IPS-18c (cell line): ENCODE data around the gene STRN3.
A peak's percentile ranks its signal among the peaks of the same experiment; 100 is the strongest.
"Not testable (repeated sequence)": the region's sequence is repeated elsewhere in the genome, so short reads cannot be mapped to it uniquely, and the experiment has no call there.

Source experiments
- H3K4me3 ChIP-seq: 2 replicates; pipeline ENCODE4 v1.7.0; 2013; ENCODE audit warnings: low read depth, mild to moderate bottlenecking, low read length, moderate library complexity; ENCODE audit not compliant: insufficient read depth
- H3K9me3 ChIP-seq: one replicate; pipeline ENCODE4 v1.6.1; 2013; ENCODE audit warnings: mild to moderate bottlenecking, low read length, moderate library complexity; ENCODE audit not compliant: control insufficient read depth, insufficient read depth

STRN3 gene

DNA sequence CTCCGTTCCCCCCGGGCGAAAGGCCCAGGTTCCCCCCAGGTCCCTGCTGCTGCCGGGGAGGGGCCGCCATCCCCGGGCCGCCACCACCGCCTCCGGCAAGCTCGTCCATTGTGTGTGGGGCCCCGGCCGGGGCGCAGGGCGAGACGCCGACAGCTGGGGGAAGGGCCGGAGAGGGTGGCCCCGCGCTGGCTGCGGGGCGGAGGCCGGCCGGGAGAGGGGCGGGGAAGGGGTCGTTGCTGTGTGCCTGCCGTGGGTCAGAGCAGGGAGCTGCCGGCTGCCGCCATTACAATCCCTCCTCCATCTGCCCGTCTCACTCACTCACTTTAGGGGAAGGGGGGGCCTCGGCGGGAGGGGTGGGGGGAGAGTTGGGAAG, at the start of gene STRN3:
TSS of gene STRN3 (minus strand) at position 303 of the 373 bp plus-strand sequence. CDS start at position 109, 194 bp downstream.
- H3K9me3 ChIP-seq = no peaks in the 10 kb centered on the region
- H3K4me3 ChIP-seq = peak within 1 kb of the TSS; percentile 96

DNA sequence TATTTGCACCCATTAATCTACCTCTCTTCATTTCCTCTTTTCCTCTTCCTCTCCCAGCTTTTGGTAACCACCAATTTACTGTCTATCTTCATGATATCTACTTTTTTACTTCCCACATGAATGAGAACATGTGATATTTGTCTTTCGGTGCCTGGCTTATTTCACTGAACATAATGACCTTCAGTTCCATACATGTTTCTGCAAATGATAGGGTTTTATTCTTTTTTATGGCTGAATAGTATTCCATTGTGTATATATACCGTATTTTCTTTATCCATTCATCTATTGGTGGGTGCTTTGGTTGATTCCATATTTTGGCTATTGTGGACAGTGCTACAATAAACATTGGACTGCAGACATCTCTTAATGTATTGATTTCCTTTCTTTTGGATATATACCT, 49.0 kb upstream of the STRN3 start:
- Histone ChIP-seq H3K9me3 (no peaks in the 10 kb centered on the region), H3K4me3 (no peak overlapping the region)

- H3K9me3 ChIP-seq = peaks cover 2% of the 10 kb centered on the region
These were observed 45.0 kb upstream of the STRN3 start for GRCh38 chr14:31071151-31071550.

GRCh38 chr14:31070431-31070830, 44.3 kb upstream of the STRN3 start:
- Histone ChIP-seq H3K9me3 (peaks cover 2% of the 10 kb centered on the region), H3K4me3 (no peak overlapping the region)

More at GRCh38 chr14:31071151-31071550, 45.0 kb upstream of the STRN3 start:
- no peak overlapping the region for H3K4me3 ChIP-seq

- Histone ChIP-seq H3K4me3 (no peak overlapping the region), H3K9me3 (peaks cover 2% of the 10 kb centered on the region)
These were observed 43.2 kb upstream of the STRN3 start for GRCh38 chr14:31069343-31069742.

DNA sequence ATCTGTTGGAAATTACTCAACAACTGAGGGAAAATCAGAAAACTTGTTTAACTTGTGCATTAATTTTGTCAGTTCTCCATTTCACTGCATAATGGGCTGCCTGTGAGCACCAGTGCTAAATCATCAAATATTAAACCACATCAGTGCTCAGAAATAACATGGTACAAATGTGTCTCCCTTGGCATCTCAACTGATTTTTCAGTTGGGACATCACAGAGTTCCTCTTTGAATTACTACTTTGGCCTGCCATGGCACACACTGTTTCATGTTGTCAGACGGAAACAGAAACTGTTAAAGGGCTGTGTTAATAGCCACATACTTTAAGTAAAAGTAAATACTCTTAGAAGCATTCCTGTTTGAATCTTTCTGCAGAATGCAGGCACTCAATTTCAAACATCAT, 42.1 kb upstream of the STRN3 start:
- H3K4me3 ChIP-seq = no peak overlapping the region

DNA sequence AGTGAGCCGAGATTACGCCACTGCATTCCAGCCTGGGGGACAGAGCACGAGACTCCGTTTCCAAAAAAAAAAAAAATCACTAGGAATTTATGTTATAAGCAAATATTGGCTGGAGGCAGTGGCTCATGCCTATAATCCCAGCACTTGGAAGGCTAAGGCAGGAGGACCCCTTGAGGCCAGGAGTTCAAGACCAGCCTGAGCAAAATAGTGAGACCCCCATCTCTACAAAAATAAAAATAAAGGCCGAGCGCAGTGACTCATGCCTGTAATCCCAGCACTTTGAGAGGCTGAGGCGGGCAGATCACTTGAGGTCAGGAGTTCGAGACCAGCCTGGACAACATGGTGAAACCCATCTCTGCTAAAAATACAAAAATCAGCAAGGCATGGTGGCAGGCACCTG, 36.7 kb upstream of the STRN3 start:
- H3K4me3 ChIP-seq, H3K9me3 ChIP-seq: not testable (repeated sequence)

More for the DNA sequence above, 42.1 kb upstream of the STRN3 start:
- peaks cover 2% of the 10 kb centered on the region for H3K9me3 ChIP-seq

GRCh38 chr14:31060253-31060875, 34.2 kb upstream of the STRN3 start:
- Histone ChIP-seq H3K4me3 (no peak overlapping the region), H3K9me3 (no peaks in the 10 kb centered on the region)

GRCh38 chr14:31059152-31059924, 33.2 kb upstream of the STRN3 start:
- Histone ChIP-seq H3K4me3 (no peak overlapping the region), H3K9me3 (no peaks in the 10 kb centered on the region)

DNA sequence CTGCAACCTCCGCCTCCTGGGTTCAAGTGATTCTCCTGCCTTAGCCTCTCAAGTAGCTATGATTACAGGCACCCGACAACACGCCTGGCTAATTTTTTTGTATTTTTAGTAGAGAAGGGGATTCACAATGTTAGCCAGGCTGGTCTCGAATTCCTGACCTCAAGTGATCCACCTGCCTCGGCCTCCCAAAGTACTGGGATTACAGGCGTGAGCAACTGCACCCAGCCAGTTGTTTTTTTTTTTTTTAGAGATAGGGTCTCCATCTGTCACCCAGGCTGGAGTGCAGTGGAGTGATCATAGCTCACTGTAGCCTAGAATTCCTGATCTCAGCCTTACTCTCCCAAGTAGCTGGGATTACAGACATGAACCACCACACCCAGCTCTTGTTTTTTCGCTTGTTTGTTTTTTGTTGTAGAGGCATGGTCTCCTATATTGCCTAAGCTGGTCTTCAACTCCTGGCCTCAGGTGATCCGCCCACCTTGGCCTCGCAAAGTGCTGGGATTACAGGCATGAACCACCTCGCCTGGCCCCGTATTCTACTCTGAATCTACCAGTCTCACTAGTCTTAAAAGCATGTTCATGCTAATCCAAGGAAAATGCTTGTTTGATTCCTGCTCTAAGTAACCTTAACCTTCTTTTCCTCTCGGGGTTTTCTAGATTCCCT, 31.7 kb upstream of the STRN3 start:
- Histone ChIP-seq H3K9me3 (no peaks in the 10 kb centered on the region), H3K4me3 (no peak overlapping the region)

DNA sequence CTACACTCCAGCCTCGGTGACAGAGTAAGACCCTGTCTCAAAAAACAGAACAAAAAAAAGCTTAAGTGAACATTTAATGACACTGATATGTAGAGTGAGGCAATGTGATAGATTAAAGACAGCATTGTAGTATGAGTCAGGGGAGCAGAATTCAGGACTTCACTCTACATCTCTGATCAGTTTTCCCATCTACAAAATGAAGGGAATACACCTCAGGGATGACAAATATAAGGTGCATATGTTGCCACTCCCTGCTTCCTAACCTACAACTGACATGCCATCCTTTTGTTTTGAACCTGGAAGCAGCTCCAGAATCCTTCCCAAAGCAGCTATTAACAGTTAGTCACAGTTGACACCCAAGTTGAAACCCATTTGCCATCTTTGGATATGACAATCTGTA, 30.9 kb upstream of the STRN3 start:
- H3K9me3 ChIP-seq = no peaks in the 10 kb centered on the region
- no peak overlapping the region for H3K4me3 ChIP-seq

DNA sequence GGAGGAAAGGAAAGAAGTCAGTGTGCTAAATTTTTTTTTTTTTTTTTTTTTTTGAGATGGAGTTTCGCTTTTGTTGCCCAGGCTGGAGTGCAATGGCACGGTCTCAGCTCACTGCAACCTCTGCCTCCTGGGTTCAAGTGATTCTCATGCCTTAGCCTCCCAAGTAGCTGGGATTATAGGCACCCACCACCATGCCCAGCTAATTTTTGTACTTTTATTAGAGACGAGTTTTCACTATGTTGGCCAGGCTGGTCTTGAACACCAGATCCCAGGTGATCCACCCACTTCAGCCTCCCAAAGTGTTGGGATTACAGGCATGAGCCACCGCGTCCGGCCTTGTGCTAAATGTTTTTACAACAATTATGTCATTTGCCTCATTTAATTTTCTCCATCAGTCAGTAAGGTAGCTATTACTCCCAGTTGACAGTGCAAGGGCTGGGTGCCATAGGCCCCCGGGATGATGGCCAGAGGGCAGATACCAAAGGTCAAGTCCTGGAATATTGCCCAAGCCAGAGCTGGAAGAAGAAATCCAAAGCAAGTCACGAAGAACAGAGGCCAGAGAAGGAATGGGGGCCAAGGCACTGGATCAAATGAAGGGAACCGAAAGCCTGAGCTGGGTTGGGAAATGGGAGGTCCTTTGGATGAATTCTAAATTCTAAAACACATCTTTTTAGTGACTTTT, 26.9 kb upstream of the STRN3 start:
- not testable (repeated sequence) for H3K9me3 ChIP-seq, H3K4me3 ChIP-seq

GRCh38 chr14:31051511-31051910, 25.3 kb upstream of the STRN3 start:
- no peak overlapping the region for H3K4me3 ChIP-seq
- no peaks in the 10 kb centered on the region for H3K9me3 ChIP-seq

GRCh38 chr14:31051023-31051422, 24.8 kb upstream of the STRN3 start:
- no peak overlapping the region for H3K4me3 ChIP-seq
- no peaks in the 10 kb centered on the region for H3K9me3 ChIP-seq

GRCh38 chr14:31047503-31047902, 21.3 kb upstream of the STRN3 start:
- Histone ChIP-seq H3K9me3 (no peaks in the 10 kb centered on the region), H3K4me3 (no peak overlapping the region)

DNA sequence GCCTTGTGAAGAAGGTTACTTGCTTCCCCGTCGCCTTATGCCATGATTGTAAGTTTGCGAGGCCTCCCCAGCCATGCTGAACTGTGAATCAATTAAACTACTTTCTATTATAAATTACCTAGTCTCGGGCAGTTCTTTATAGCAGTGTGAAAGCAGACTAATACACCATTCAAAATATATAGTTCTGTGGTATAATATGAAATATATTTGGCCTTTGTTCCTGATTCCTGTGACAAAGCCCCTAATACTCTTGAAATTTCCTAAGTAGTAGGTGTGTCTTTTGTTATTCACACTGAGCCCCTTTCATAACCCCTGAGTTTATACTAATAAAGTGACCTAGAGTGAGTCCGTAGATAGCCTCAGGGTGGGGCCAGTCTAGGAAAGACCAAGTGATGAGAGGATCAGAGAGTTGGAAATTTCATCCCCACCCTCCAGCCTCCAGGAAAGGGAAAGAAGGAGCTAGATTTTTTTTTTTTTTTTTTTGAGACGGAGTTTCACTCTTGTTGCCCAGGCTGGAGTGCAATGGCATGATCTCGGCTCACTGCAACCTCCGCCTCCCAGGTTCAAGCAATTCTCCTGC, 19.4 kb upstream of the STRN3 start:
- Histone ChIP-seq H3K9me3 (no peaks in the 10 kb centered on the region), H3K4me3 (no peak overlapping the region)

GRCh38 chr14:31043379-31043778, 17.2 kb upstream of the STRN3 start:
- H3K9me3 ChIP-seq = no peaks in the 10 kb centered on the region
- H3K4me3 ChIP-seq = no peak overlapping the region
